ENCODE measurements around the gene IMMP2L.

IMMP2L gene

DNA sequence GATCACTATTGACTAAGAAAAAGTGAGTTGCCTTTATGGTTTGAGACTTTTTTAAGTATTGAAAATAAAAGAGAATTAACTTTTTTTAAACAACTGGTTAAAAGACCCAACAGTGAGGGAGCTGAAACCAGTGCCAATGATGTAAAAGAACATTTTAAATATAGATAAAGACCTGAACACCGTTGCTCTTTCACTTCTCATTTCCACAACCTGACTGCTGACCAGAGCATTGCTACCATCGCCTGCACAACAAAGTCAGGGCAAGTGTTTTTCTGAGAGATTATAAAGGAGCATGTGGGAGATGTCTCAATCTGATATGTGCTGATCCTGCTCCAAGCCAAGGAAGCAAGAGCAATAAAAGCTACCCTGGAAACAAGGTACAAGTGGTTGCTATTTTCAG is 34.7 kb downstream of the IMMP2L start:
- no peak for DNase-seq (ENCODE audit: low read depth)
- TF ChIP-seq, protein P1, sequence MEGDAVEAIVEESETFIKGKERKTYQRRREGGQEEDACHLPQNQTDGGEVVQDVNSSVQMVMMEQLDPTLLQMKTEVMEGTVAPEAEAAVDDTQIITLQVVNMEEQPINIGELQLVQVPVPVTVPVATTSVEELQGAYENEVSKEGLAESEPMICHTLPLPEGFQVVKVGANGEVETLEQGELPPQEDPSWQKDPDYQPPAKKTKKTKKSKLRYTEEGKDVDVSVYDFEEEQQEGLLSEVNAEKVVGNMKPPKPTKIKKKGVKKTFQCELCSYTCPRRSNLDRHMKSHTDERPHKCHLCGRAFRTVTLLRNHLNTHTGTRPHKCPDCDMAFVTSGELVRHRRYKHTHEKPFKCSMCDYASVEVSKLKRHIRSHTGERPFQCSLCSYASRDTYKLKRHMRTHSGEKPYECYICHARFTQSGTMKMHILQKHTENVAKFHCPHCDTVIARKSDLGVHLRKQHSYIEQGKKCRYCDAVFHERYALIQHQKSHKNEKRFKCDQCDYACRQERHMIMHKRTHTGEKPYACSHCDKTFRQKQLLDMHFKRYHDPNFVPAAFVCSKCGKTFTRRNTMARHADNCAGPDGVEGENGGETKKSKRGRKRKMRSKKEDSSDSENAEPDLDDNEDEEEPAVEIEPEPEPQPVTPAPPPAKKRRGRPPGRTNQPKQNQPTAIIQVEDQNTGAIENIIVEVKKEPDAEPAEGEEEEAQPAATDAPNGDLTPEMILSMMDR (conservative IDR thresholded peaks at IDR 0.05; ENCODE audit: control insufficient read depth, insufficient read depth, low read depth, low read length) = no peak
- no peak overlapping the region for H3K4me3 ChIP-seq (ENCODE audit: control insufficient read depth, low read depth, low read length)

DNA sequence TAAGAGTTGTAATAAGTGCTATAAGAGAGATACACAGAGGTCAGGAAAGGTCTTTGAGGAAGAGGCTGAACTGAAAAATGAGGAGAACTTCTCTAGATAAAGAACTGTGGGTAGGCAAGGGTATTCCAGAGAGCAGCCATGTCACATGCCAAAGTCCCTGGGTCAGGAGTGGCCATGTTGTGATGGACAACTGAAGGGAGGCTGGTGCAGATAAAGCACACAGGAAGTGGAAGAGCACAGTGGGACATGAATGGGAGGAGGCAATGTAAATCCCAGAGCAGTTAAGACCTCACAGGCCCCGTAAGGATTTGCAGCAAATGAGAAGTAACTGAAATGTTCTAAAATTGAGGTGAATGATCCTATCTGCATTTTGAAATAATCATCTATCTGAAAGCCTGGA is 37.2 kb downstream of the IMMP2L start:
- H3K4me3 ChIP-seq (ENCODE audit: control insufficient read depth, low read depth, low read length) = no peak overlapping the region
- no peak for DNase-seq (ENCODE audit: low read depth)
- TF ChIP-seq, protein P1 (conservative IDR thresholded peaks at IDR 0.05; ENCODE audit: control insufficient read depth, insufficient read depth, low read depth, low read length) = no peak

DNA sequence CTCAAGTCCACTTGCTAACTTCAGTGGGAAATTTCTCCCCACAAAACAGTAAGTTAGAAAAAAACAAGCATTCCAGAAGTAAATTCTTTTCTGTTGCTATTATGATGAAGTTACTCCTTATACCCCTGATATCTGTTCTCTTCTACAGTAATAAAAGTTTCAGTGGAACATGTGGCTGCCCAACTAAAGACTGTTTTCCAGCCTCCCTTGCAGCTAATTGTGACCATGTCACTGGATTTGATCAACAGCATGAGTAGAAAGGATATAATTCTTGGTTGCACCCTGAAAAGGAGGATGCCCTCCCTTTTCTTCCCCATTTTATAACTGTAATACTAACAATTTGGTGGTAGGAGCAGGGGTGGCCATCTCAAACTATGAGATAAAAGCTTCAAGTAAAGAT is 40.6 kb downstream of the IMMP2L start:
- TF ChIP-seq, protein P1 (conservative IDR thresholded peaks at IDR 0.05; ENCODE audit: control insufficient read depth, insufficient read depth, low read depth, low read length) = no peak
- no peak overlapping the region for H3K4me3 ChIP-seq (ENCODE audit: control insufficient read depth, low read depth, low read length)
- DNase-seq (ENCODE audit: low read depth) = no peak

DNA sequence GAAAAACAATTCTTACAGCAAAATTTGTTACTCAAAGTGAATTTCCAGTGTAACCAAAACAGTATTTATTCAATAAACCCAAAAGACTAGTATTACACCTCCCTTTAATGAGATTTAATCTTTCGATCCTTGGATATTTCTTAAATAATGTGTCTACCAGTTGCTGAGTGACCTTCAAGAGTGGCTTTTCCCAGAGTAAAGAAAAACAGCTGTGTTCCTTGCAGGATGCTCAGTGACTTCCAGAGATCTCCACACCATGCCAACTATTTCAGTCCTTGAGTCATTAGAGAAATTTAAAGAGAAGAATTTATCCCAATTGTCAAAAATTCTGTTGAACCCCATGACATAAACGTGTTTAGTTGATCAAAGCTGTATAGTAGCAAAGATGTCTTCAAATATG is 44.0 kb downstream of the IMMP2L start:
- TF ChIP-seq, protein P1 (conservative IDR thresholded peaks at IDR 0.05; ENCODE audit: control insufficient read depth, insufficient read depth, low read depth, low read length) = no peak
- H3K4me3 ChIP-seq (ENCODE audit: control insufficient read depth, low read depth, low read length) = no peak overlapping the region
- DNase-seq (ENCODE audit: low read depth) = no peak

DNA sequence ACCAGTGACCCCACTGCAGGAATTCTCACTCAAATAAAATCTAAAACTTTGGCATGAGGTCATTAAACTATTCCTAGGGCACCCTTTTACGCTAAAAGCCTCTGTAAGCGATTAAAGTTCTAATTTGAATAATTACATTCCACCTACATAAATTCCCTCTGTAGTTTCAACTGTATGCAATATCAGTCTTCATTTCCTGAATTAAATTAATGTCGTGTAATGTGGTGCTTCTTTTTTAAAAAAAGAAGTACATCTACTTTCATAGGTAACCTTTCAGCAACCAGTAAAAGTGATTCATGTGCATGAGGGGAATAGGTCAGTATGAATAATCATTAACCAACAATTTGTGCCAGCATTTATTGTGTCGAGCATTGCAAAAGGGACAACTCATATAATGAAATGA is 44.7 kb downstream of the IMMP2L start:
- H3K4me3 ChIP-seq (ENCODE audit: control insufficient read depth, low read depth, low read length) = no peak overlapping the region
- peak; percentile 29 for DNase-seq (ENCODE audit: low read depth)
- TF ChIP-seq, protein P1 (conservative IDR thresholded peaks at IDR 0.05; ENCODE audit: control insufficient read depth, insufficient read depth, low read depth, low read length) = no peak

DNA sequence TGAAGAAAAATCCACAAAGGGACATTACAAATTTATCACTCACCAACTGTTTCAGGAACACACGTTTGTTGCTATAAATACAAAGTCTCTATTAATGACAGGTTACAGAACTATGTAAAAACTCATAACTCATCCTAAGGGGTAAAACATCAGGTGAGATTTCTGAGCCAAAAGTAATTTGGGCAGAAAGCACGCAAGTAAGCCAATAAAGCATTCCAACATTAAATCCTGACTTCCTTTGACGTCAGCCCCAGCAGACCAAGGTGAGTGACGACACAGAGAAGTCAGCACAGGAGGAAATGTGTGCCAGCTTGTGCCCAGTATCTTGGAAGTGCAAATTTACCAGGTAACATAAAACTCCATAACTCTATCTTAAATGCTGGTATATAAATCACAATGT is 45.7 kb downstream of the IMMP2L start:
- no peak for DNase-seq (ENCODE audit: low read depth)
- TF ChIP-seq, protein P1 (conservative IDR thresholded peaks at IDR 0.05; ENCODE audit: control insufficient read depth, insufficient read depth, low read depth, low read length) = no peak
- H3K4me3 ChIP-seq (ENCODE audit: control insufficient read depth, low read depth, low read length) = no peak overlapping the region

DNA sequence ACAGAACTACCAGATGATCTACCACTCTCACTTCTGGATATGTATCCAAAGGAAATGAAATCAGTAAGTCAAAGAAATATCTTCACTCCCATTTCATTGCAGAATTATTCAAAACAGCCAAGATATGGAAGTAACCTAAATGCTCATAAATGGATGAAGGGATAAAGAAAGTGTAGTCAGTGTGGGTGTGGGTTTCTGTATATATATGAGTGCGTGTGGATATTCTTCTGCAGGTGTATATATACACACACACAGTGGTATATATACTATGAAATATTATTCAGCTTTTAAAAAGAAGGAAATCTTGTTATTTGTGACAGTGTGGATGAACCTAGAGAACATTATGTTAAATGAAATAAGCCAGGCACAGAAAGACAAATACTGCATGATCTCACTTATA is 48.7 kb downstream of the IMMP2L start:
- no peak overlapping the region for H3K4me3 ChIP-seq (ENCODE audit: control insufficient read depth, low read depth, low read length)
- TF ChIP-seq, protein P1 (conservative IDR thresholded peaks at IDR 0.05; ENCODE audit: control insufficient read depth, insufficient read depth, low read depth, low read length) = no peak
- DNase-seq (ENCODE audit: low read depth) = no peak
